Measurements from ENCODE around the gene HSD17B2.
"Not testable (repeated sequence)": the region's sequence is repeated elsewhere in the genome, so short reads cannot be mapped to it uniquely, and the experiment has no call there.

HSD17B2 gene

GRCh38 chr16:82137822-82138167 lies 102.7 kb downstream of the HSD17B2 start:
- DNase-seq, result no peak

- DNase-seq, result no peak
Observed at GRCh38 chr16:82138478-82139285, 103.6 kb downstream of the HSD17B2 start.

GRCh38 chr16:82139286-82139571 lies 104.2 kb downstream of the HSD17B2 start:
- not testable (repeated sequence) for DNase-seq

GRCh38 chr16:82146556-82146955 lies 111.5 kb downstream of the HSD17B2 start:
- no peak for DNase-seq

GRCh38 chr16:82146957-82147356 lies 111.9 kb downstream of the HSD17B2 start:
- no peak for DNase-seq

GRCh38 chr16:82147546-82147945 lies 112.5 kb downstream of the HSD17B2 start:
- no peak for DNase-seq

Data from stimulated activated CD8-positive, alpha-beta memory T cell treated with anti-CD3 and anti-CD28 coated beads, Interleukin-4, amount 100 ng/mL, for 48 hours (primary cell).